IMR-90 (cell line): ENCODE measurements around the gene DIP2B. TPM values are rescaled to one million over a fixed set of nuclear protein-coding genes. Genes with fewer than 3 reads are reported as not detected.
A peak's percentile ranks its signal among the peaks of the same experiment; 100 is the strongest.

ENCODE experiments used
- ATAC-seq: fragments of 200-7000 bp; cut with Tn5 transposase; 2 replicates; pipeline ENCODE4 v1.9.1; 2020; ENCODE audit warnings: low read depth, mild to moderate bottlenecking, moderate library complexity
- BruUV-seq: library from RNA; stranded (reverse); fragments of 400-500 nt; replicated peaks from 2 replicates; lab custom pipeline; 2021; lab: Mats Ljungman, UMichigan
- CTCF ChIA-PET: fragments of 300-600 bp; formaldehyde crosslinking; extraction: SDS; loops from one replicate; lab custom pipeline; 2021; ENCODE audit warnings: antibody characterized with exemption; lab: Yijun Ruan, JAX
- POLR2A ChIA-PET: fragments of 300-600 bp; sonication (Branson Sonifier 250); formaldehyde crosslinking; loops from one replicate; lab custom pipeline; 2022; ENCODE audit warnings: antibody characterized with exemption; ENCODE audit not compliant: unreplicated experiment; lab: Charles Lee
- DNase-seq: peaks from one replicate; pipeline ENCODE4 v3.0.0; 2013
- H2AFZ ChIP-seq: replicated peaks from 2 replicates; pipeline ENCODE3; 2013; ENCODE audit warnings: low read length, mild to moderate bottlenecking; ENCODE audit not compliant: poor library complexity
- H2AK5ac ChIP-seq: 2 replicates; pipeline ENCODE4 v1.6.1; 2013; ENCODE audit warnings: low read depth, low read length, inconsistent platforms
- H2AK9ac ChIP-seq: replicated peaks from 2 replicates; pipeline ENCODE3; 2013; ENCODE audit warnings: mild to moderate bottlenecking, low read depth, low read length, moderate library complexity; ENCODE audit not compliant: poor library complexity
- H2BK120ac ChIP-seq: 2 replicates; pipeline ENCODE4 v1.6.1; 2013; ENCODE audit warnings: low read depth, low read length, inconsistent platforms
- H2BK15ac ChIP-seq: 3 replicates; pipeline ENCODE4 v1.6.1; 2013; ENCODE audit warnings: low read depth, low read length, inconsistent platforms
- H2BK20ac ChIP-seq: 2 replicates; pipeline ENCODE4 v1.6.1; 2013; ENCODE audit warnings: low read depth, mild to moderate bottlenecking, inconsistent platforms, low read length, moderate library complexity
- H2BK5ac ChIP-seq: 2 replicates; pipeline ENCODE4 v1.6.1; 2013; ENCODE audit warnings: mild to moderate bottlenecking, low read depth, low read length, inconsistent platforms; ENCODE audit not compliant: poor library complexity, severe bottlenecking
- H3K14ac ChIP-seq: replicated peaks from 2 replicates; pipeline ENCODE4 v1.6.1; 2013; ENCODE audit warnings: low read depth, low read length, inconsistent platforms
- H3K18ac ChIP-seq: 2 replicates; pipeline ENCODE4 v1.6.1; 2013; ENCODE audit warnings: low read depth, low read length, control low read depth
- H3K23ac ChIP-seq: 2 replicates; pipeline ENCODE4 v1.6.1; 2013; ENCODE audit warnings: low read depth, low read length, inconsistent platforms
- H3K27ac ChIP-seq: 2 replicates; pipeline ENCODE4 v1.5.1; 2013; ENCODE audit warnings: mild to moderate bottlenecking, control low read depth, low read length; ENCODE audit not compliant: insufficient read depth
- H3K27me3 ChIP-seq: 2 replicates; pipeline ENCODE4 v1.6.1; 2013; ENCODE audit warnings: low read length; ENCODE audit not compliant: control insufficient read depth, insufficient read depth
- H3K36me3 ChIP-seq: 2 replicates; pipeline ENCODE4 v1.6.1; 2013; ENCODE audit warnings: low read length, mixed read lengths; ENCODE audit not compliant: control insufficient read depth, insufficient read depth
- H3K4ac ChIP-seq: 2 replicates; pipeline ENCODE4 v1.6.1; 2013; ENCODE audit warnings: low read depth, low read length, inconsistent platforms
- H3K4me1 ChIP-seq: 2 replicates; pipeline ENCODE4 v1.6.1; 2013; ENCODE audit warnings: low read length, mixed read lengths; ENCODE audit not compliant: control insufficient read depth, insufficient read depth
- H3K4me2 ChIP-seq: 2 replicates; pipeline ENCODE4 v1.6.1; 2013; ENCODE audit warnings: low read depth, mild to moderate bottlenecking, control low read depth, low read length, moderate library complexity
- H3K4me3 ChIP-seq: 2 replicates; pipeline ENCODE4 v1.5.1; 2013; ENCODE audit warnings: low read depth, mild to moderate bottlenecking, control low read depth, low read length, moderate library complexity; ENCODE audit not compliant: insufficient read depth
- H3K56ac ChIP-seq: 2 replicates; pipeline ENCODE4 v1.6.1; 2013; ENCODE audit warnings: low read length, inconsistent platforms; ENCODE audit not compliant: insufficient read depth; ENCODE audit errors: extremely low read depth
- H3K79me1 ChIP-seq, 2 experiments: 2 replicates each; pipeline ENCODE4 v1.6.1; 2013; ENCODE audit warnings: low read length in 2 of 2, inconsistent platforms in 1 of 2, low read depth in 1 of 2
- H3K9ac ChIP-seq: 2 replicates; pipeline ENCODE4 v1.6.1; 2013; ENCODE audit warnings: low read depth, low read length, control low read depth
- H3K9me1 ChIP-seq: 2 replicates; pipeline ENCODE4 v1.6.1; 2013; ENCODE audit warnings: low read length, inconsistent platforms; ENCODE audit not compliant: insufficient read depth
- H3K9me3 ChIP-seq: 2 replicates; pipeline ENCODE4 v1.6.1; 2013; ENCODE audit warnings: low read length; ENCODE audit not compliant: control insufficient read depth, insufficient read depth
- H4K20me1 ChIP-seq: 2 replicates; pipeline ENCODE4 v1.6.1; 2013; ENCODE audit warnings: low read length, inconsistent platforms; ENCODE audit not compliant: insufficient read depth
- H4K5ac ChIP-seq: 2 replicates; pipeline ENCODE4 v1.6.1; 2013; ENCODE audit warnings: mild to moderate bottlenecking, low read depth, low read length, control low read depth
- H4K8ac ChIP-seq, 2 experiments: 2 replicates each; pipeline ENCODE4 v1.6.1; 2013; ENCODE audit warnings: low read depth in 2 of 2, low read length in 2 of 2, control low read depth in 1 of 2, inconsistent platforms in 1 of 2
- H4K91ac ChIP-seq: 2 replicates; pipeline ENCODE4 v1.6.1; 2013; ENCODE audit warnings: low read depth, low read length, inconsistent platforms; ENCODE audit not compliant: insufficient read depth
- MAZ ChIP-seq: IDR thresholded peaks from 2 replicates; pipeline ENCODE4 v1.6.1; 2012; ENCODE audit warnings: low read depth, mild to moderate bottlenecking, low read length, improper control_type of control experiment, moderate library complexity, borderline replicate concordance
- NFE2L2 ChIP-seq: fragments of 150-350 bp; IDR thresholded peaks from 2 replicates; pipeline ENCODE4 v1.6.1; 2016; ENCODE audit warnings: low read depth, mild to moderate bottlenecking, low read length
- WGBS, 2 experiments: methylation state at CpG; one replicate each; pipeline versions ENCODE4 v1.1.5 to v1.1.7; 2013; ENCODE audit warnings: missing lambda C conversion rate in 2 of 2; ENCODE audit not compliant: insufficient read length in 1 of 2; ENCODE audit errors: extremely low coverage in 2 of 2; 5-methylcytosine and 5-hydroxymethylcytosine counted together
- dilution Hi-C: fragments of 300-500 bp; cut with HindIII; formaldehyde crosslinking; loops from one replicate; pipeline ENCODE4 v1.14.3; 2018; ENCODE audit warnings: low sequenced_read_pairs; ENCODE audit not compliant: unreplicated experiment
- in situ Hi-C: fragments of 300-500 bp; cut with MboI; formaldehyde crosslinking; loops from 3 replicates; pipeline ENCODE4 v1.14.3; 2019; ENCODE audit warnings: low sequenced_read_pairs, inconsistent platforms, mixed read lengths
- intact Hi-C: fragments of 100-400 bp; cut with micrococcal nuclease; formaldehyde crosslinking; loops from 2 replicates; pipeline ENCODE4 v1.10.0; 2022
- polyA plus RNA-seq, 3 experiments: library from polyadenylated mRNA; depleted of rRNA; stranded (reverse); fragments of >200 nt; gene quantifications; 2 replicates each; pipeline ENCODE4 v1.2.3, GENCODE V29; 2012; ENCODE audit warnings: low replicate concordance in 1 of 3
- total RNA-seq: library from RNA; depleted of rRNA; stranded (reverse); fragments of >200 nt; gene quantifications from 2 replicates; pipeline ENCODE4 v1.2.3, GENCODE V29; 2012

DIP2B gene
- total and polyA plus RNA-seq, 2 of the 4 experiments (the other 2 are of a cell fraction), result 7.7 to 12.9 TPM

DNA sequence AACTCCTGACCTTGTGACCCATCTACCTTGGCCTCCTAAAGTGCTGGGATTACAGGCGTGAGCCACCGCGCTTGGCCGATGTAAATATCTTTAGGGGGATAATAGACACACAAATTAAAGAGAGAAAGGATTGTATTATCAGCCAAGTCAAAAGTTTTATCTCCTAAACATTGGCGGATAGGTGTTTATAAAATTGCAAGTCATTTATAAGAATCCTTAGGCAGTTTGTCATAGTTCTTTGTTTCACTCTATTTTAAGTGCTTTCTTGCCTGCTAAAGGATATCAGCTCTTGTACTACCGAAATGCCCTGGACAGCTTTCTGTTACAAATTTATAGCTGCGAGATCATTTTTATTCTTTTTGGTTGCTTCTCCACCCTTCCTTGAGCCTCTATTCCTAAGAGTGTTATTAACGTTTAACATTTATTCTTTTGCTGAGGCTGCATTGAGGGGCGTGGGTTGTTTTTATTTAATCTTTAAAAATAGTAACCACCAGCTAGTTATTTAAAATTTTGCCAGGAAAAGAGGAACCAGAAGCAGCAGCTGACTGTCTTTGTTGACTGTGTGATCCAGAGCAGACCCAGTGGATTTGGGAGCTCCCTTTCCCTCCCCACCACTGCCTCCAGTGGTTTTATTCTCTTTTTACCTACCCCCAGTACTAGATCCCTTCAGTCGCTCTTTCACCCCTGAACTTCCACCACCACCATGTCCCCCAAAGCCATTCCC is 106.4 kb downstream of the DIP2B start:
- H3K79me1 ChIP-seq, result peaks cover 17 to 42% of the 10 kb centered on the region in 2 experiments
- no peak overlapping the region for H3K23ac ChIP-seq
- no peak for ATAC-seq
- H3K56ac ChIP-seq, result no peak overlapping the region
- CTCF ChIA-PET, result no interaction called here
- H3K27ac ChIP-seq, result no peak overlapping the region
- H4K20me1 ChIP-seq, result no peaks in the 10 kb centered on the region; the same call in 1 of the 2 replicates
- H3K4ac ChIP-seq, result no peak overlapping the region
- H2BK15ac ChIP-seq, result no peak overlapping the region
- intact Hi-C loops, result no loop called here
- no CpG with 5 or more reads among the region's 10 CpGs for WGBS, 2 experiments
- in situ Hi-C loops, result no loop called here
- H4K5ac ChIP-seq, result no peak overlapping the region
- no peaks in the 10 kb centered on the region for H3K36me3 ChIP-seq
- no peak overlapping the region for H4K8ac ChIP-seq
- no peaks in the 10 kb centered on the region for H3K27me3 ChIP-seq
- no peak overlapping the region for H4K91ac ChIP-seq
- no peak overlapping the region for H3K4me2 ChIP-seq
- BruUV-seq, result no TSS peak
- no peak overlapping the region for H2BK20ac ChIP-seq
- DNase-seq, result no peak
- H2AK5ac ChIP-seq, result no peak overlapping the region
- POLR2A ChIA-PET, result no interaction called here
- no peak overlapping the region for H3K4me3 ChIP-seq
- H3K14ac ChIP-seq, result no peak overlapping the region
- no peak overlapping the region for H2BK120ac ChIP-seq
- H3K18ac ChIP-seq, result no peak overlapping the region
- no peak overlapping the region for H2AFZ ChIP-seq
- TF ChIP-seq MAZ (no peak), NFE2L2 (peak; percentile 29; the same call in 1 of the 2 replicates)
- no peak overlapping the region for H2AK9ac ChIP-seq
- H2BK5ac ChIP-seq, result no peak overlapping the region
- H3K4me1 ChIP-seq, result peaks cover 6% of the 10 kb centered on the region; the same call in 1 of the 2 replicates
- dilution Hi-C loops, result no loop called here
- H3K9me1 ChIP-seq, result peaks cover 14% of the 10 kb centered on the region
- no peak overlapping the region for H3K9ac ChIP-seq
- no peaks in the 10 kb centered on the region for H3K9me3 ChIP-seq
